HCT116 (cell line): Measurements from ENCODE around the gene HYLS1. TPM values are rescaled to one million over a fixed set of nuclear protein-coding genes. Genes with fewer than 3 reads are reported as not detected.

Experiments used
- ATAC-seq: fragments of 200-7000 bp; cut with Tn5 transposase; 2 replicates; pipeline ENCODE4 v1.9.1; 2020; ENCODE audit warnings: mild to moderate bottlenecking, moderate library complexity
- BruUV-seq: library from RNA; stranded (reverse); fragments of 400-500 nt; replicated peaks from 2 replicates; lab custom pipeline; 2021; lab: Mats Ljungman, UMichigan
- CTCF ChIA-PET: fragments of 300-600 bp; sonication (Branson Sonifier 250); formaldehyde crosslinking; loops from one replicate; lab custom pipeline; 2021; ENCODE audit warnings: antibody characterized with exemption; lab: Charles Lee
- POLR2A ChIA-PET: fragments of 300-600, 350-600 bp; sonication (Branson Sonifier 250); formaldehyde crosslinking; loops from one replicate; lab custom pipeline; 2021; ENCODE audit warnings: antibody characterized with exemption; lab: Charles Lee
- RAD21 ChIA-PET, 2 experiments: fragments of 300-600 bp; sonication (Branson Sonifier 250); formaldehyde crosslinking; loops; one replicate each; lab custom pipeline; 2023; ENCODE audit warnings: low total read pairs in 2 of 2; ENCODE audit not compliant: uncharacterized antibody in 2 of 2, unreplicated experiment in 2 of 2, low non-redundant PET in 1 of 2; lab: Charles Lee
- DNase-seq: peaks from one replicate; pipeline ENCODE4 v3.0.0-alpha.2; 2010; ENCODE audit warnings: low read depth, low spot score
- H2AFZ ChIP-seq: fragments of 200-600 bp; shearing (Covaris generic), sonication (generic); 2 replicates; pipeline ENCODE4 v1.6.1; 2017; ENCODE audit warnings: low read depth, mixed run types, mixed read lengths, antibody characterized with exemption, low read length; ENCODE audit not compliant: poor library complexity, severe bottlenecking
- H3K27ac ChIP-seq: 2 replicates; pipeline ENCODE4 v1.5.1; 2012; ENCODE audit warnings: low read depth, low read length
- H3K27me3 ChIP-seq: fragments of 200-600 bp; sonication (generic); 2 replicates; pipeline ENCODE4 v1.6.1; 2016; ENCODE audit warnings: mixed run types, low read length, mixed read lengths; ENCODE audit not compliant: insufficient read depth
- H3K36me3 ChIP-seq, 2 experiments: fragments of 200-500 bp in 1 of 2; fragments of 200-600 bp in 1 of 2; sonication (Bioruptor generic) in 1 of 2; sonication (generic) in 1 of 2; 2 replicates each; pipeline versions ENCODE4 v1.5.1 to v1.6.1; 2014 to 2016; ENCODE audit warnings: low read length in 2 of 2, inconsistent platforms in 1 of 2, mixed read lengths in 1 of 2, mixed run types in 1 of 2; ENCODE audit not compliant: insufficient read depth in 2 of 2, control insufficient read depth in 1 of 2
- H3K4me1 ChIP-seq, 2 experiments: fragments of 200-600 bp in 1 of 2; sonication (generic) in 1 of 2; 2 replicates each; pipeline versions ENCODE4 v1.5.1 to v1.6.1; 2012 to 2017; ENCODE audit warnings: low read length in 2 of 2, inconsistent platforms in 1 of 2, mild to moderate bottlenecking in 1 of 2, mixed read lengths in 1 of 2, mixed run types in 1 of 2, moderate library complexity in 1 of 2; ENCODE audit not compliant: insufficient read depth in 2 of 2, control insufficient read depth in 1 of 2
- H3K4me2 ChIP-seq: fragments of 200-600 bp; sonication (generic); 2 replicates; pipeline ENCODE4 v1.6.1; 2017; ENCODE audit warnings: mixed run types, low read length, mixed read lengths
- H3K4me3 ChIP-seq, 2 experiments: fragments of 200-600 bp in 1 of 2; sonication (generic) in 1 of 2; replicated peaks in 1 of 2; 2 replicates each; pipeline ENCODE4 v1.5.1; 2011 to 2016; ENCODE audit warnings: low read length in 2 of 2, control low read depth in 1 of 2, low read depth in 1 of 2, mild to moderate bottlenecking in 1 of 2, mixed read lengths in 1 of 2, mixed run types in 1 of 2
- H3K79me2 ChIP-seq: fragments of 200-600 bp; sonication (generic); 2 replicates; pipeline ENCODE4 v1.6.1; 2017; ENCODE audit warnings: mild to moderate bottlenecking, mixed run types, low read length, moderate library complexity, mixed read lengths; ENCODE audit not compliant: insufficient read depth
- H3K9ac ChIP-seq: fragments of 200-600 bp; sonication (generic); 2 replicates; pipeline ENCODE4 v1.6.1; 2016; ENCODE audit warnings: low read length, mixed read lengths
- H3K9me2 ChIP-seq: fragments of 200-600 bp; sonication (generic), shearing (Covaris generic); 2 replicates; pipeline ENCODE4 v1.6.1; 2017; ENCODE audit warnings: mixed run types, mild to moderate bottlenecking, moderate library complexity; ENCODE audit not compliant: insufficient read depth
- H3K9me3 ChIP-seq, 2 experiments: fragments of 200-500 bp in 1 of 2; fragments of 200-600 bp in 1 of 2; sonication (Bioruptor generic) in 1 of 2; sonication (generic) in 1 of 2; 2 replicates each; pipeline ENCODE4 v1.6.1; 2014 to 2017; ENCODE audit warnings: low read length in 2 of 2, mixed read lengths in 2 of 2, inconsistent platforms in 1 of 2, low read depth in 1 of 2, mild to moderate bottlenecking in 1 of 2, mixed run types in 1 of 2, moderate library complexity in 1 of 2; ENCODE audit not compliant: control insufficient read depth in 1 of 2, insufficient read depth in 1 of 2
- H4K20me1 ChIP-seq: fragments of 200-600 bp; sonication (generic), shearing (Covaris generic); 2 replicates; pipeline ENCODE4 v1.6.1; 2017; ENCODE audit warnings: mixed run types, mild to moderate bottlenecking, moderate library complexity; ENCODE audit not compliant: insufficient read depth
- CBX3 ChIP-seq: IDR thresholded peaks from 2 replicates; pipeline ENCODE4 v1.6.1; 2012; ENCODE audit warnings: low read depth
- CEBPB ChIP-seq: IDR thresholded peaks from 2 replicates; pipeline ENCODE4 v1.6.1; 2012; ENCODE audit warnings: low read depth
- ELF1 ChIP-seq: IDR thresholded peaks from 2 replicates; pipeline ENCODE4 v1.6.1; 2012; ENCODE audit warnings: low read depth, borderline replicate concordance
- EZH2 ChIP-seq: fragments of 200-600 bp; sonication (generic); IDR thresholded peaks from 2 replicates; pipeline ENCODE4 v1.6.1; 2017; ENCODE audit warnings: antibody characterized with exemption, mixed run types
- FOSL1 ChIP-seq: IDR thresholded peaks from 2 replicates; pipeline ENCODE4 v1.6.1; 2012; ENCODE audit warnings: low read depth
- JUND ChIP-seq: IDR thresholded peaks from 2 replicates; pipeline ENCODE4 v1.6.1; 2012
- POLR2A ChIP-seq: IDR thresholded peaks from 2 replicates; pipeline ENCODE4 v1.7.0; 2011; ENCODE audit warnings: borderline replicate concordance; ENCODE audit not compliant: insufficient read depth, insufficient read length; ENCODE audit errors: extremely low read depth
- POLR2AphosphoS5 ChIP-seq: IDR thresholded peaks from 2 replicates; pipeline ENCODE4 v1.6.1; 2011; ENCODE audit warnings: mild to moderate bottlenecking, low read depth, low read length, moderate library complexity
- RAD21 ChIP-seq: IDR thresholded peaks from 2 replicates; pipeline ENCODE4 v1.6.1; 2012; ENCODE audit warnings: low read depth, mild to moderate bottlenecking
- SIN3A ChIP-seq: IDR thresholded peaks from 2 replicates; pipeline ENCODE4 v1.6.1; 2012; ENCODE audit warnings: low read depth
- SP1 ChIP-seq: IDR thresholded peaks from 2 replicates; pipeline ENCODE4 v1.6.1; 2012; ENCODE audit warnings: low read depth
- SRF ChIP-seq: IDR thresholded peaks from 2 replicates; pipeline ENCODE4 v1.6.1; 2012; ENCODE audit warnings: low read depth
- TCF7L2 ChIP-seq: IDR thresholded peaks from 2 replicates; pipeline ENCODE4 v1.7.0; 2011; ENCODE audit warnings: borderline replicate concordance, inconsistent platforms; ENCODE audit not compliant: insufficient read depth, insufficient read length; ENCODE audit errors: extremely low read depth
- YY1 ChIP-seq: IDR thresholded peaks from 2 replicates; pipeline ENCODE4 v1.6.1; 2011; ENCODE audit warnings: low read length, low read depth, moderate library complexity, mild to moderate bottlenecking; ENCODE audit not compliant: insufficient replicate concordance; ENCODE audit errors: extremely low read depth
- ZFX ChIP-seq: fragments of 450-650 bp; IDR thresholded peaks from 2 replicates; pipeline ENCODE4 v1.6.1; 2017
- intact Hi-C: fragments of 100-400 bp; cut with micrococcal nuclease; formaldehyde crosslinking; loops from 2 replicates; pipeline ENCODE4 v1.10.0; 2022
- total RNA-seq: library from RNA; stranded (reverse); gene quantifications from one replicate; pipeline ENCODE4 v1.2.1, GENCODE V29; 2021; ENCODE audit not compliant: unreplicated experiment
- TF ChIP-seq, protein P1 (sequence below): IDR thresholded peaks from 2 replicates; pipeline ENCODE4 v1.6.1; 2011; ENCODE audit warnings: mild to moderate bottlenecking, low read length, moderate library complexity; ENCODE audit not compliant: insufficient replicate concordance; ENCODE audit errors: extremely low read depth
- TF ChIP-seq, protein P2 (sequence below): IDR thresholded peaks from 2 replicates; pipeline ENCODE4 v1.6.1; 2012; ENCODE audit warnings: low read depth
- TF ChIP-seq, protein P3 (sequence below): IDR thresholded peaks from 2 replicates; pipeline ENCODE4 v1.6.1; 2012
- TF ChIP-seq, protein P4 (sequence below): IDR thresholded peaks from 2 replicates; pipeline ENCODE4 v1.6.1; 2012
- TF ChIP-seq, protein P5 (sequence below), 3 experiments: fragments of 200-600 bp in 1 of 3; sonication (generic) in 1 of 3; IDR thresholded peaks in 2 of 3; conservative IDR thresholded peaks in 1 of 3; 2 replicates each; pipeline ENCODE4 v1.5.1; 2012 to 2017; ENCODE audit warnings: low read depth in 2 of 3, low read length in 2 of 3, antibody characterized with exemption in 1 of 3, borderline replicate concordance in 1 of 3, control low read depth in 1 of 3, mild to moderate bottlenecking in 1 of 3, mixed read lengths in 1 of 3, mixed run types in 1 of 3, moderate library complexity in 1 of 3; ENCODE audit not compliant: insufficient read depth in 1 of 3

HYLS1 gene
- total RNA-seq, 1 experiment from 2014 or later = 18.9 TPM

DNA sequence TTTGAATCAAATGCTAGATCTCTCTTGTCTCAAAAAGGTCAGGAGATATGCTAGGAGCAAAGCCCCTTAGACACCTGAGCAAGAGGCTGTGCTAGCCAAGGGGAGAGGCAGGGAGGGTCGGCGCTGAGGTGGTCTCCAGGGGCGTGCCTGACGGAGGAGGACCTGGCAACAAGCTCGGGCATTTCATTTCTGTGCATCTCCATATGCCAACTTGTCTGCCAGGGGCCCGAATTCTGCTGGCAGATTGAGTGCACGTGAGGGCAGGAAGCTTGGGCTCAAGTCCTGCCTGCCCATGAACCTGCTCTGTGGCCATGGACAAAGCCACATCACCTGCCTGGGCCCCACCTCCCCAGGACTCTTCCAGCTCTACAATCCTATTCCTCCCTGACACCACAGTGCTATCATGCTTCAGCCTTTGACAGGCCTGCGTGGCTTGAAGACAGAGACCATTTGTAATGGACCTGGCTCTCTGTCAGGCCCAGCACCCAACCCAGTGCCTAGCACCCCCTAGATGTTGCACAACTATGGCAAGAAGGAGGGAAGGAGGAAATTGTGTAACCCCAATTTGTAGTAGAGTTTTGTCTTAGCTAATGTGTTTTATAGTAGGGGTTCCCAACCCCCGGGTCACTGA, 42.1 kb downstream of the HYLS1 start:
- no TSS peak for BruUV-seq
- CTCF ChIA-PET = no interaction called here

More for the DNA sequence above, 42.1 kb downstream of the HYLS1 start:
- H3K9ac ChIP-seq = no peak overlapping the region
- ATAC-seq = no peak
- H3K9me2 ChIP-seq = no peaks in the 10 kb centered on the region
- ChIA-PET RAD21 (no interaction called here), POLR2A (no interaction called here)
- 0 out of 2 replicates have a peak, but pooled peaks cover 5% of the 10 kb centered on the region for H3K27me3 ChIP-seq
- H4K20me1 ChIP-seq = no peaks in the 10 kb centered on the region
- no peaks in the 10 kb centered on the region for H3K4me1 ChIP-seq
- H3K9me3 ChIP-seq = no peaks in the 10 kb centered on the region
- intact Hi-C loops = no loop called here
- no peak overlapping the region for H3K4me3 ChIP-seq
- H3K4me2 ChIP-seq = no peak overlapping the region
- no peaks in the 10 kb centered on the region for H3K79me2 ChIP-seq
- no peak for TF ChIP-seq ZFX
- TF ChIP-seq ELF1 = no peak
- no peak for TF ChIP-seq SIN3A
- TF ChIP-seq SP1 = no peak
- no peak for TF ChIP-seq CEBPB
- TF ChIP-seq JUND = no peak
- TF ChIP-seq YY1 = no peak
- TF ChIP-seq, protein P1, sequence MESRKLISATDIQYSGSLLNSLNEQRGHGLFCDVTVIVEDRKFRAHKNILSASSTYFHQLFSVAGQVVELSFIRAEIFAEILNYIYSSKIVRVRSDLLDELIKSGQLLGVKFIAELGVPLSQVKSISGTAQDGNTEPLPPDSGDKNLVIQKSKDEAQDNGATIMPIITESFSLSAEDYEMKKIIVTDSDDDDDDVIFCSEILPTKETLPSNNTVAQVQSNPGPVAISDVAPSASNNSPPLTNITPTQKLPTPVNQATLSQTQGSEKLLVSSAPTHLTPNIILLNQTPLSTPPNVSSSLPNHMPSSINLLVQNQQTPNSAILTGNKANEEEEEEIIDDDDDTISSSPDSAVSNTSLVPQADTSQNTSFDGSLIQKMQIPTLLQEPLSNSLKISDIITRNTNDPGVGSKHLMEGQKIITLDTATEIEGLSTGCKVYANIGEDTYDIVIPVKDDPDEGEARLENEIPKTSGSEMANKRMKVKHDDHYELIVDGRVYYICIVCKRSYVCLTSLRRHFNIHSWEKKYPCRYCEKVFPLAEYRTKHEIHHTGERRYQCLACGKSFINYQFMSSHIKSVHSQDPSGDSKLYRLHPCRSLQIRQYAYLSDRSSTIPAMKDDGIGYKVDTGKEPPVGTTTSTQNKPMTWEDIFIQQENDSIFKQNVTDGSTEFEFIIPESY = no peak
- TF ChIP-seq EZH2 = no peak
- TF ChIP-seq SRF = no peak
- TF ChIP-seq RAD21 = no peak
- no peak for TF ChIP-seq CBX3
- no peak for TF ChIP-seq POLR2AphosphoS5
- TF ChIP-seq FOSL1 = no peak
- no peak for TF ChIP-seq TCF7L2
- TF ChIP-seq, protein P2, sequence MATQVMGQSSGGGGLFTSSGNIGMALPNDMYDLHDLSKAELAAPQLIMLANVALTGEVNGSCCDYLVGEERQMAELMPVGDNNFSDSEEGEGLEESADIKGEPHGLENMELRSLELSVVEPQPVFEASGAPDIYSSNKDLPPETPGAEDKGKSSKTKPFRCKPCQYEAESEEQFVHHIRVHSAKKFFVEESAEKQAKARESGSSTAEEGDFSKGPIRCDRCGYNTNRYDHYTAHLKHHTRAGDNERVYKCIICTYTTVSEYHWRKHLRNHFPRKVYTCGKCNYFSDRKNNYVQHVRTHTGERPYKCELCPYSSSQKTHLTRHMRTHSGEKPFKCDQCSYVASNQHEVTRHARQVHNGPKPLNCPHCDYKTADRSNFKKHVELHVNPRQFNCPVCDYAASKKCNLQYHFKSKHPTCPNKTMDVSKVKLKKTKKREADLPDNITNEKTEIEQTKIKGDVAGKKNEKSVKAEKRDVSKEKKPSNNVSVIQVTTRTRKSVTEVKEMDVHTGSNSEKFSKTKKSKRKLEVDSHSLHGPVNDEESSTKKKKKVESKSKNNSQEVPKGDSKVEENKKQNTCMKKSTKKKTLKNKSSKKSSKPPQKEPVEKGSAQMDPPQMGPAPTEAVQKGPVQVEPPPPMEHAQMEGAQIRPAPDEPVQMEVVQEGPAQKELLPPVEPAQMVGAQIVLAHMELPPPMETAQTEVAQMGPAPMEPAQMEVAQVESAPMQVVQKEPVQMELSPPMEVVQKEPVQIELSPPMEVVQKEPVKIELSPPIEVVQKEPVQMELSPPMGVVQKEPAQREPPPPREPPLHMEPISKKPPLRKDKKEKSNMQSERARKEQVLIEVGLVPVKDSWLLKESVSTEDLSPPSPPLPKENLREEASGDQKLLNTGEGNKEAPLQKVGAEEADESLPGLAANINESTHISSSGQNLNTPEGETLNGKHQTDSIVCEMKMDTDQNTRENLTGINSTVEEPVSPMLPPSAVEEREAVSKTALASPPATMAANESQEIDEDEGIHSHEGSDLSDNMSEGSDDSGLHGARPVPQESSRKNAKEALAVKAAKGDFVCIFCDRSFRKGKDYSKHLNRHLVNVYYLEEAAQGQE = no peak
- TF ChIP-seq, protein P3, sequence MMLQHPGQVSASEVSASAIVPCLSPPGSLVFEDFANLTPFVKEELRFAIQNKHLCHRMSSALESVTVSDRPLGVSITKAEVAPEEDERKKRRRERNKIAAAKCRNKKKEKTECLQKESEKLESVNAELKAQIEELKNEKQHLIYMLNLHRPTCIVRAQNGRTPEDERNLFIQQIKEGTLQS = no peak
- TF ChIP-seq, protein P4, sequence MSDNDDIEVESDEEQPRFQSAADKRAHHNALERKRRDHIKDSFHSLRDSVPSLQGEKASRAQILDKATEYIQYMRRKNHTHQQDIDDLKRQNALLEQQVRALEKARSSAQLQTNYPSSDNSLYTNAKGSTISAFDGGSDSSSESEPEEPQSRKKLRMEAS = no peak
- TF ChIP-seq POLR2A = no peak
- TF ChIP-seq, protein P5, sequence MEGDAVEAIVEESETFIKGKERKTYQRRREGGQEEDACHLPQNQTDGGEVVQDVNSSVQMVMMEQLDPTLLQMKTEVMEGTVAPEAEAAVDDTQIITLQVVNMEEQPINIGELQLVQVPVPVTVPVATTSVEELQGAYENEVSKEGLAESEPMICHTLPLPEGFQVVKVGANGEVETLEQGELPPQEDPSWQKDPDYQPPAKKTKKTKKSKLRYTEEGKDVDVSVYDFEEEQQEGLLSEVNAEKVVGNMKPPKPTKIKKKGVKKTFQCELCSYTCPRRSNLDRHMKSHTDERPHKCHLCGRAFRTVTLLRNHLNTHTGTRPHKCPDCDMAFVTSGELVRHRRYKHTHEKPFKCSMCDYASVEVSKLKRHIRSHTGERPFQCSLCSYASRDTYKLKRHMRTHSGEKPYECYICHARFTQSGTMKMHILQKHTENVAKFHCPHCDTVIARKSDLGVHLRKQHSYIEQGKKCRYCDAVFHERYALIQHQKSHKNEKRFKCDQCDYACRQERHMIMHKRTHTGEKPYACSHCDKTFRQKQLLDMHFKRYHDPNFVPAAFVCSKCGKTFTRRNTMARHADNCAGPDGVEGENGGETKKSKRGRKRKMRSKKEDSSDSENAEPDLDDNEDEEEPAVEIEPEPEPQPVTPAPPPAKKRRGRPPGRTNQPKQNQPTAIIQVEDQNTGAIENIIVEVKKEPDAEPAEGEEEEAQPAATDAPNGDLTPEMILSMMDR (IDR thresholded peaks at IDR 0.05 in 2 of 3, conservative IDR thresholded peaks at IDR 0.05 in 1 of 3; ENCODE audit: borderline replicate concordance in 1 of 3, insufficient read depth in 1 of 3, low read depth in 2 of 3, low read length in 2 of 3) = no peak
- DNase-seq = no peak
- no peak overlapping the region for H2AFZ ChIP-seq
- no peak overlapping the region for H3K27ac ChIP-seq
- no peaks in the 10 kb centered on the region for H3K36me3 ChIP-seq
